Stimulated activated CD8-positive, alpha-beta memory T cell treated with anti-CD3 and anti-CD28 coated beads, Interleukin-7, amount 100 ng/mL, for 24 hours (primary cell): ENCODE measurements around the gene FADS3.

Experiments used
- DNase-seq: peaks from one replicate; pipeline ENCODE4 v3.0.0-alpha.2; 2020; ENCODE audit warnings: low read depth

The FADS3 gene

GRCh38 chr11:61834278-61835048, 56.9 kb downstream of the FADS3 start:
- DNase-seq: no peak

- DNase-seq: no peak
These were observed 57.4 kb downstream of the FADS3 start for GRCh38 chr11:61833926-61834277.

- DNase-seq: no peak
These were observed 57.9 kb downstream of the FADS3 start for GRCh38 chr11:61833471-61833870.

GRCh38 chr11:61832754-61833153, 58.6 kb downstream of the FADS3 start:
- DNase-seq: no peak

- DNase-seq: no peak
These were observed 59.1 kb downstream of the FADS3 start for GRCh38 chr11:61832207-61832606.

GRCh38 chr11:61830237-61831105, 60.9 kb downstream of the FADS3 start:
- no peak for DNase-seq

- DNase-seq: no peak
These were observed 61.5 kb downstream of the FADS3 start for GRCh38 chr11:61829806-61830205.

GRCh38 chr11:61828629-61829407, 62.5 kb downstream of the FADS3 start:
- no peak for DNase-seq

- DNase-seq: no peak
These were observed 63.0 kb downstream of the FADS3 start for GRCh38 chr11:61828379-61828628.

- DNase-seq: no peak
These were observed 63.6 kb downstream of the FADS3 start, which contains the start of gene FADS2 for GRCh38 chr11:61827571-61828378. FADS2 (plus strand) TSS chr11:61828300; CDS start chr11:61828391, 91 bp downstream.

- DNase-seq: no peak
These were observed 64.3 kb downstream of the FADS3 start for GRCh38 chr11:61826930-61827570.
